NT2/D1 (cell line): Measurements from ENCODE around the gene QDPR.
A peak's percentile ranks its signal among the peaks of the same experiment; 100 is the strongest.

Source experiments
- DNase-seq: peaks from one replicate; pipeline ENCODE4 v3.0.0-alpha.2; 2011; ENCODE audit warnings: low read depth, low spot score
- H3K27me3 ChIP-seq: 2 replicates; pipeline ENCODE4 v1.6.0; 2011; ENCODE audit warnings: mild to moderate bottlenecking; ENCODE audit not compliant: insufficient read length, insufficient read depth
- H3K36me3 ChIP-seq: 2 replicates; pipeline ENCODE4 v1.6.1; 2011; ENCODE audit warnings: mild to moderate bottlenecking, low read length, mixed read lengths; ENCODE audit not compliant: insufficient read depth, insufficient read length
- H3K4me1 ChIP-seq: 2 replicates; pipeline ENCODE4 v1.5.1; 2011; ENCODE audit not compliant: insufficient read depth, insufficient read length
- H3K4me3 ChIP-seq: 2 replicates; pipeline ENCODE4 v1.5.1; 2011; ENCODE audit warnings: low read depth; ENCODE audit not compliant: insufficient read length
- H3K9ac ChIP-seq: 2 replicates; pipeline ENCODE4 v1.6.0; 2011; ENCODE audit warnings: low read depth; ENCODE audit not compliant: insufficient read length
- H3K9me3 ChIP-seq: 2 replicates; pipeline ENCODE4 v1.5.1; 2011; ENCODE audit warnings: mild to moderate bottlenecking, low read length; ENCODE audit not compliant: insufficient read depth
- SUZ12 ChIP-seq: IDR thresholded peaks from 2 replicates; pipeline ENCODE4 v1.6.1; 2011; ENCODE audit not compliant: insufficient read length, insufficient read depth; ENCODE audit errors: extremely low read depth
- YY1 ChIP-seq: IDR thresholded peaks from 2 replicates; pipeline ENCODE4 v1.6.1; 2011; ENCODE audit not compliant: insufficient read length, insufficient read depth
- ZNF274 ChIP-seq: IDR thresholded peaks from 2 replicates; pipeline ENCODE4 v1.6.1; 2011; ENCODE audit warnings: mild to moderate bottlenecking, low read depth, low read length

QDPR gene

GRCh38 chr4:17521595-17521994 is 9.7 kb upstream of the QDPR start:
- DNase-seq: no peak

GRCh38 chr4:17517664-17518063 is 5.8 kb upstream of the QDPR start:
- peak; percentile 44 for DNase-seq
- H3K4me3 ChIP-seq: no peak overlapping the region
- H3K27me3 ChIP-seq: peaks cover 8% of the 10 kb centered on the region
- H3K9ac ChIP-seq: peak overlapping the region; percentile 11
- TF ChIP-seq YY1 (no peak), SUZ12 (no peak), ZNF274 (no peak)
- H3K36me3 ChIP-seq: no peaks in the 10 kb centered on the region
- H3K9me3 ChIP-seq: no peaks in the 10 kb centered on the region
- peaks cover 3% of the 10 kb centered on the region for H3K4me1 ChIP-seq

More at GRCh38 chr4:17521595-17521994, 9.7 kb upstream of the QDPR start:
- H3K9me3 ChIP-seq: no peaks in the 10 kb centered on the region
- H3K27me3 ChIP-seq: no peaks in the 10 kb centered on the region
- no peaks in the 10 kb centered on the region for H3K36me3 ChIP-seq
- TF ChIP-seq YY1 (no peak), SUZ12 (no peak), ZNF274 (no peak)
- no peaks in the 10 kb centered on the region for H3K4me1 ChIP-seq
- H3K9ac ChIP-seq: no peak overlapping the region
- no peak overlapping the region for H3K4me3 ChIP-seq

DNA sequence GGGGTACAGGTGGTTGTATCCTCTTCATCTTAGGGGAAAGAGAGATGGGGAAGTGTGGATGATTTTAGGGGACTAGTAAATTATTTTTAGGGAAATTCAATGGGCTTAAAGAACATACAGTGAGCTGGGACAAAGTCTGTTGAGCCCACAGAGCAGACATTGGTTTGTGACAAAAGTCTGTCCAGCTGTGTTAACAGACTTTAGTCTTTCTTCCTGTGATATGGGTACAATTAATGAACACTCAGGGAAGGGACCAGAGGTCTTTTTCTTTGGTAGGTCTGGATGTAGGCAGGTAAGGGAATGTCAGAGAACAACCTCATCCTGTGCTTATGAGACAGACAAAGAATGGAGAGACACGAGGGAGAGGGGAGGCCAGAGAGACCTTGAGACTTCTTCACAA is 5.1 kb upstream of the QDPR start:
- TF ChIP-seq SUZ12 (no peak), YY1 (no peak), ZNF274 (no peak)
- Histone ChIP-seq H3K9ac (no peak overlapping the region), H3K36me3 (no peaks in the 10 kb centered on the region), H3K9me3 (no peaks in the 10 kb centered on the region), H3K27me3 (peaks cover 8% of the 10 kb centered on the region), H3K4me1 (peaks cover 3% of the 10 kb centered on the region), H3K4me3 (no peak overlapping the region)
- DNase-seq: no peak

DNA sequence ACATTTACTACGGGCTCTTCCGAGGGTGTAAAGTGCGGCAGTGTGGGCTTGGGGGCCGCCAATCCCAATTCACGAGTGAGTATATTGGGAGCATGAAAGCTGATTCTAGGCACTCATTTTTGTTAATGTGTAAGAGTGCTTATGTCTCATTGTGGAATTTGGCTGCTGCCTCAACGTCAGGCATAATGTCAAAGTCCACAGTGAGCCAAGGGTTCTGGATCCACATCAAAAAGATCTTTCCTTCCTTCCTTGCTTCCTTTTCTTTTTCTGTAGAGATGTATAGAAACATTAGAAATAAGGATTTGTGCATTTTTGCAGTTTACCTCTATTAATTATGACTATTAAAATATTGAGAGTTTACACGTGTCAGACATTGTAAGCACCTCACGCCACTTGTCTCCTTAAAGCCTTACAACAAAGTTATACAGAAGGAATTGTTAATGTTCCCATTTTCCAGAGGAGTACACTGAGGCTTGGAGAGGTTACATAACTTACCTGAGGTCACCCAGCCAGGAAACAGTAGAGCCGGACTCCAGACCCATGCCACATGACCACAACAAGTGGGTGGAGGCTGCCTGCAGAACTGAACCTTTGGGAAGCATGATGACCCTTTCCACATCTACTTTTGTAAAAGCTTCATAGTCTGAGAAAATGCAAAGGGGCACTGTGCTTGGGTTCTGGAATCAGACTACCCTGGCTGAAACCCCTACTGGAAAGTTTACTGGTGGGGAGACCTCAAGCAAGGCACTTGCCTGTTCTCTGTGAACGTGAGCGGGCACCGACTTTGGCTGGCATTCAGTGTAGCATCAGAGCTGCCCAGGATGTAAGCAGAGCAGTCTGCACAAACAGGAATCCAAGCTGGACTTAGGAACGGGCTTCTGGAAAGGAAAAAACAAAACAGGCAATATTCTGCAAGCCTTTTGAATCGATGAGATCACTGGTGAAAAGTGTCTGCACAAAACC is 3.8 kb upstream of the QDPR start:
- Histone ChIP-seq H3K27me3 (peaks cover 8% of the 10 kb centered on the region), H3K9me3 (no peaks in the 10 kb centered on the region), H3K9ac (no peak overlapping the region), H3K36me3 (peaks cover under 1% of the 10 kb centered on the region), H3K4me3 (no peak overlapping the region), H3K4me1 (peaks cover 3% of the 10 kb centered on the region)
- no peak for DNase-seq
- TF ChIP-seq SUZ12 (no peak), ZNF274 (no peak), YY1 (no peak)

GRCh38 chr4:17514865-17515264 is 3.0 kb upstream of the QDPR start, which contains the start of gene CLRN2:
Gene CLRN2, plus strand, starts transcription at chr4:17515165. Its CDS starts 102 bp downstream, at chr4:17515267.
- TF ChIP-seq SUZ12 (no peak), YY1 (no peak), ZNF274 (no peak)
- H3K36me3 ChIP-seq: peaks cover 9% of the 10 kb centered on the region
- no peak within 1 kb of the TSS for H3K4me3 ChIP-seq
- H3K9ac ChIP-seq: no peak within 1 kb of the TSS
- peaks cover 8% of the 10 kb centered on the region for H3K27me3 ChIP-seq
- no peaks in the 10 kb centered on the region for H3K9me3 ChIP-seq
- peaks cover 3% of the 10 kb centered on the region for H3K4me1 ChIP-seq
- no peak for DNase-seq

- peaks cover 8% of the 10 kb centered on the region for H3K27me3 ChIP-seq
- H3K4me1 ChIP-seq: peaks cover 3% of the 10 kb centered on the region
- H3K9ac ChIP-seq: no peak overlapping the region
- no peaks in the 10 kb centered on the region for H3K9me3 ChIP-seq
- DNase-seq: no peak
- peaks cover 26% of the 10 kb centered on the region for H3K36me3 ChIP-seq
- TF ChIP-seq YY1 (no peak), ZNF274 (no peak), SUZ12 (no peak)
- H3K4me3 ChIP-seq: no peak overlapping the region
Observed at GRCh38 chr4:17512973-17513665, 1.2 kb upstream of the QDPR start.

GRCh38 chr4:17511509-17511949 is 361 bp downstream of the QDPR start:
- DNase-seq: no peak
- no peak for TF ChIP-seq ZNF274
- no peak for TF ChIP-seq SUZ12
- TF ChIP-seq YY1: no peak
- H3K9ac ChIP-seq: peak overlapping the region; percentile 89
- H3K4me3 ChIP-seq: peak overlapping the region; percentile 84
- peaks cover 3% of the 10 kb centered on the region for H3K4me1 ChIP-seq
- H3K36me3 ChIP-seq: peaks cover 39% of the 10 kb centered on the region
- H3K27me3 ChIP-seq: peaks cover 8% of the 10 kb centered on the region
- no peaks in the 10 kb centered on the region for H3K9me3 ChIP-seq
